Common myeloid progenitor, CD34-positive (primary cell): ENCODE data around the gene SPEM3.
A peak's percentile ranks its signal among the peaks of the same experiment; 100 is the strongest.

Experiments
- CTCF ChIA-PET: fragments of 350-600 bp; sonication (Branson Sonifier 250); formaldehyde crosslinking; loops from one replicate; lab custom pipeline; 2021; ENCODE audit warnings: antibody characterized with exemption; lab: Charles Lee
- POLR2A ChIA-PET: fragments of 350-600 bp; sonication (Branson Sonifier 250); formaldehyde crosslinking; loops from one replicate; lab custom pipeline; 2021; ENCODE audit warnings: antibody characterized with exemption; lab: Charles Lee
- DNase-seq, 3 donors: peaks; one replicate each; pipeline versions ENCODE4 v3.0.0 to v3.0.0-alpha.2; 2013
- H3K27ac ChIP-seq, 2 experiments: 1 replicate in 1 of 2; 2 replicates in 1 of 2; pipeline ENCODE4 v1.7.0; 2013; ENCODE audit warnings: inconsistent platforms in 2 of 2, low read length in 2 of 2, mild to moderate bottlenecking in 2 of 2, low read depth in 1 of 2, moderate library complexity in 1 of 2; ENCODE audit not compliant: severe bottlenecking in 2 of 2, insufficient read depth in 1 of 2, poor library complexity in 1 of 2
- H3K27me3 ChIP-seq, 5 experiments: replicated peaks in 2 of 5; 1 replicate in 3 of 5; 2 replicates in 2 of 5; pipeline versions ENCODE4 v1.6.1 to v1.7.0; 2013; ENCODE audit warnings: low read length in 4 of 5, mild to moderate bottlenecking in 2 of 5, moderate library complexity in 2 of 5, inconsistent platforms in 1 of 5; ENCODE audit not compliant: insufficient read depth in 5 of 5, control insufficient read depth in 4 of 5
- H3K36me3 ChIP-seq, 4 experiments: 1 replicate in 2 of 4; 2 replicates in 2 of 4; pipeline versions ENCODE4 v1.6.1 to v1.7.0; 2013; ENCODE audit warnings: low read length in 3 of 4, control low read depth in 1 of 4, mild to moderate bottlenecking in 1 of 4; ENCODE audit not compliant: control insufficient read depth in 4 of 4, insufficient read depth in 4 of 4
- H3K4me1 ChIP-seq, 4 experiments: 1 replicate in 3 of 4; 2 replicates in 1 of 4; pipeline versions ENCODE4 v1.6.1 to v1.7.1; 2013; ENCODE audit warnings: low read length in 3 of 4, mild to moderate bottlenecking in 3 of 4, control low read depth in 1 of 4, inconsistent platforms in 1 of 4, moderate library complexity in 1 of 4; ENCODE audit not compliant: control insufficient read depth in 4 of 4, insufficient read depth in 4 of 4; ENCODE audit errors: control extremely low read depth in 1 of 4
- H3K4me3 ChIP-seq, 7 experiments: 1 replicate in 4 of 7; 2 replicates in 3 of 7; pipeline versions ENCODE4 v1.5.1 to v1.7.0; 2013; ENCODE audit warnings: mild to moderate bottlenecking in 7 of 7, low read length in 6 of 7, moderate library complexity in 6 of 7, inconsistent platforms in 2 of 7, low read depth in 2 of 7, control low read depth in 1 of 7; ENCODE audit not compliant: insufficient read depth in 4 of 7, control insufficient read depth in 1 of 7; ENCODE audit errors: extremely low read depth in 1 of 7
- H3K9me3 ChIP-seq, 5 experiments: 1 replicate in 4 of 5; 2 replicates in 1 of 5; pipeline versions ENCODE4 v1.6.1 to v1.7.1; 2013; ENCODE audit warnings: low read length in 4 of 5, mild to moderate bottlenecking in 2 of 5, inconsistent platforms in 1 of 5, low read depth in 1 of 5, moderate library complexity in 1 of 5; ENCODE audit not compliant: control insufficient read depth in 4 of 5, insufficient read depth in 2 of 5; ENCODE audit errors: control extremely low read depth in 1 of 5
- WGBS: methylation state at CpG from one replicate; pipeline ENCODE4 v1.1.5; 2013; ENCODE audit not compliant: insufficient coverage; 5-methylcytosine and 5-hydroxymethylcytosine counted together

The SPEM3 gene

GRCh38 chr17:7439462-7440112, 10.9 kb downstream of the SPEM3 start, which contains the start of gene FGF11:
FGF11 (plus strand) TSS chr17:7439512; CDS start chr17:7439621, 109 bp downstream.
- H3K36me3 ChIP-seq: no peaks in the 10 kb centered on the region
- ChIA-PET CTCF (interaction anchor here (0.6 to 5.6 kb wide), 5 partner anchors 15 to 121 kb away, joined by 3 to 40 read pairs (median 4); partner anchors contain the start of gene POLR2A), POLR2A (interaction anchor here (2.8 kb wide), 1 partner anchor 45 kb away, joined by 11 read pairs; the partner anchor contains the start of gene POLR2A)
- 2% methylated on average over 41 of the region's 50 CpGs for WGBS
- peak within 1 kb of the TSS; percentile 42 to 95 (median 63) for H3K4me3 ChIP-seq
- no peaks in the 10 kb centered on the region for H3K9me3 ChIP-seq
- no peak for DNase-seq
- peaks cover 1 to 60% (median 57%) of the 10 kb centered on the region in 4 experiments for H3K4me1 ChIP-seq
- H3K27ac ChIP-seq: no peak within 1 kb of the TSS
- peaks cover 0 to 58% (median 19%) of the 10 kb centered on the region in 5 experiments for H3K27me3 ChIP-seq

GRCh38 chr17:7440113-7440833, 11.6 kb downstream of the SPEM3 start:
- Histone ChIP-seq H3K9me3 (no peaks in the 10 kb centered on the region), H3K27me3 (peaks cover 0 to 64% (median 21%) of the 10 kb centered on the region in 5 experiments), H3K27ac (no peak overlapping the region), H3K4me3 (peak overlapping the region; percentile 42 to 72 (median 58)), H3K4me1 (peaks cover 3 to 67% (median 62%) of the 10 kb centered on the region in 4 experiments), H3K36me3 (no peaks in the 10 kb centered on the region)
- DNase-seq: peak in 2 of 3 donors; percentile 48 to 63
- ChIA-PET POLR2A (interaction anchor here (0.5 to 2.8 kb wide), 3 partner anchors 44 to 84 kb away, joined by 3 to 11 read pairs (median 3); partner anchors contain the start of gene POLR2A), CTCF (interaction anchor here (0.8 to 5.6 kb wide), 12 partner anchors 10 to 85 kb away, joined by 3 to 40 read pairs (median 3); partner anchors contain the start of gene POLR2A)
- under 1% methylated on average over 28 of the region's 46 CpGs for WGBS

GRCh38 chr17:7440834-7441195, 12.2 kb downstream of the SPEM3 start:
- peaks cover 3 to 69% (median 62%) of the 10 kb centered on the region in 4 experiments for H3K4me1 ChIP-seq
- no peak overlapping the region for H3K27ac ChIP-seq
- H3K27me3 ChIP-seq: peaks cover 2 to 70% (median 24%) of the 10 kb centered on the region in 5 experiments
- peak in 2 of 3 donors; percentile 81 to 84 for DNase-seq
- H3K9me3 ChIP-seq: no peaks in the 10 kb centered on the region
- CTCF ChIA-PET: interaction anchor here (0.8 to 5.6 kb wide), 11 partner anchors 10 to 85 kb away, joined by 3 to 40 read pairs (median 3); no protein-coding TSS in a partner anchor
- H3K36me3 ChIP-seq: no peaks in the 10 kb centered on the region
- H3K4me3 ChIP-seq: peak overlapping the region in 5 of 7 experiments; percentile 54 to 72 (median 60)
- WGBS: 1% methylated on average over 9 of the region's 12 CpGs
- POLR2A ChIA-PET: interaction anchor here (0.5 to 2.8 kb wide), 9 partner anchors 36 to 1885 kb away, joined by 3 to 11 read pairs (median 5); partner anchors contain the start of gene POLR2A

GRCh38 chr17:7441266-7441665, 12.6 kb downstream of the SPEM3 start:
- WGBS: 96% methylated on average over 6 of the region's 7 CpGs
- H3K4me3 ChIP-seq: no peak overlapping the region
- H3K27me3 ChIP-seq: peaks cover 4 to 74% (median 26%) of the 10 kb centered on the region in 5 experiments
- H3K9me3 ChIP-seq: no peaks in the 10 kb centered on the region
- no peaks in the 10 kb centered on the region for H3K36me3 ChIP-seq
- POLR2A ChIA-PET: interaction anchor here (0.5 to 2.8 kb wide), 9 partner anchors 36 to 1885 kb away, joined by 3 to 11 read pairs (median 5); partner anchors contain the start of gene POLR2A
- H3K4me1 ChIP-seq: peaks cover 3 to 67% (median 58%) of the 10 kb centered on the region in 4 experiments
- no peak overlapping the region for H3K27ac ChIP-seq
- no peak for DNase-seq
- CTCF ChIA-PET: interaction anchor here (0.8 to 5.6 kb wide), 12 partner anchors 9 to 86 kb away, joined by 3 to 40 read pairs (median 3); no protein-coding TSS in a partner anchor

GRCh38 chr17:7442142-7442541, 13.5 kb downstream of the SPEM3 start:
- H3K9me3 ChIP-seq: no peaks in the 10 kb centered on the region
- H3K36me3 ChIP-seq: no peaks in the 10 kb centered on the region
- no peak overlapping the region for H3K27ac ChIP-seq
- H3K4me1 ChIP-seq: peaks cover 3 to 60% (median 53%) of the 10 kb centered on the region in 4 experiments
- H3K4me3 ChIP-seq: no peak overlapping the region
- no CpG with 5 or more reads among the region's 2 CpGs for WGBS
- CTCF ChIA-PET: interaction anchor here (1.6 to 5.6 kb wide), 4 partner anchors 12 to 61 kb away, joined by 3 to 40 read pairs (median 6); no protein-coding TSS in a partner anchor
- peaks cover 4 to 83% (median 32%) of the 10 kb centered on the region in 5 experiments for H3K27me3 ChIP-seq
- no peak for DNase-seq
- POLR2A ChIA-PET: no interaction called here

- Histone ChIP-seq H3K27me3 (peaks cover 4 to 84% (median 40%) of the 10 kb centered on the region in 5 experiments), H3K36me3 (no peaks in the 10 kb centered on the region), H3K4me3 (no peak overlapping the region), H3K27ac (no peak overlapping the region), H3K4me1 (peaks cover 3 to 44% (median 38%) of the 10 kb centered on the region in 4 experiments), H3K9me3 (no peaks in the 10 kb centered on the region)
- WGBS: 80% methylated on average over 5 of the region's 7 CpGs
- DNase-seq: no peak
- CTCF ChIA-PET: interaction anchor here (0.9 to 5.6 kb wide), 4 partner anchors 11 to 64 kb away, joined by 4 to 40 read pairs (median 6); no protein-coding TSS in a partner anchor
- POLR2A ChIA-PET: interaction anchor here (0.5 to 1.6 kb wide), 3 partner anchors 12 to 21 kb away, joined by 3 to 5 read pairs (median 3); no protein-coding TSS in a partner anchor
Measured at GRCh38 chr17:7443499-7444485, 15.1 kb downstream of the SPEM3 start.
